ENCODE data around the gene TBXA2R.

TBXA2R gene

GRCh38 chr19:3604227-3604986 lies 2.3 kb downstream of the TBXA2R start:
- no peak for TF ChIP-seq CTCF (conservative IDR thresholded peaks at IDR 0.05; ENCODE audit: low read depth, low read length)
- DNase-seq (ENCODE audit: low read depth), result no peak
- no peak overlapping the region for H3K4me3 ChIP-seq (ENCODE audit: low read length)

- TF ChIP-seq CTCF (conservative IDR thresholded peaks at IDR 0.05; ENCODE audit: low read depth, low read length), result no peak
- no peak overlapping the region for H3K4me3 ChIP-seq (ENCODE audit: low read length)
- no peak for DNase-seq (ENCODE audit: low read depth)
Measured at GRCh38 chr19:3603121-3603811, 3.4 kb downstream of the TBXA2R start.

GRCh38 chr19:3601021-3601420 lies 5.7 kb downstream of the TBXA2R start:
- H3K4me3 ChIP-seq (ENCODE audit: low read length), result no peak overlapping the region
- no peak for DNase-seq (ENCODE audit: low read depth)
- no peak for TF ChIP-seq CTCF (conservative IDR thresholded peaks at IDR 0.05; ENCODE audit: low read depth, low read length)

GRCh38 chr19:3599776-3600187 lies 6.9 kb downstream of the TBXA2R start:
- no peak overlapping the region for H3K4me3 ChIP-seq (ENCODE audit: low read length)
- DNase-seq (ENCODE audit: low read depth), result no peak
- peak; percentile 44 for TF ChIP-seq CTCF (conservative IDR thresholded peaks at IDR 0.05; ENCODE audit: low read depth, low read length)

GRCh38 chr19:3595521-3596061 lies 11.1 kb downstream of the TBXA2R start:
- no peak for TF ChIP-seq CTCF (conservative IDR thresholded peaks at IDR 0.05; ENCODE audit: low read depth, low read length)
- H3K4me3 ChIP-seq (ENCODE audit: low read length), result no peak overlapping the region
- DNase-seq (ENCODE audit: low read depth), result no peak

GRCh38 chr19:3593156-3593555 lies 13.5 kb downstream of the TBXA2R start:
- no peak for DNase-seq (ENCODE audit: low read depth)
- TF ChIP-seq CTCF (conservative IDR thresholded peaks at IDR 0.05; ENCODE audit: low read depth, low read length), result peak; percentile 25
- H3K4me3 ChIP-seq (ENCODE audit: low read length), result no peak overlapping the region
